Prostate gland (tissue), 2 donors: ENCODE results near the gene CHMP3.

ENCODE experiments used
- CTCF ChIP-seq, 4 experiments: fragments of 200-600 bp in 2 of 4; fragments of 450-650 bp in 2 of 4; sonication (generic) in 2 of 4; IDR thresholded peaks; 1 replicate in 3 of 4; 2 replicates in 1 of 4; pipeline ENCODE4 v1.5.1; 2016 to 2019; ENCODE audit warnings: antibody characterized with exemption in 4 of 4, mild to moderate bottlenecking in 2 of 4, moderate library complexity in 2 of 4
- POLR2A ChIP-seq: fragments of 450-650 bp; IDR thresholded peaks from one replicate; pipeline ENCODE4 v1.6.1; 2016; ENCODE audit warnings: antibody characterized with exemption, mild to moderate bottlenecking

- TF ChIP-seq CTCF (IDR thresholded peaks at IDR 0.05) = no peak
- TF ChIP-seq POLR2A = no peak
Measured at GRCh38 chr2:86485103-86485502, 78.1 kb downstream of the CHMP3 start.
